22Rv1 (cell line): ENCODE measurements around the gene AGPAT4.
"Not testable (repeated sequence)": the region's sequence is repeated elsewhere in the genome, so short reads cannot be mapped to it uniquely, and the experiment has no call there.

Experiments used
- H3K27ac ChIP-seq: fragments of 450-650 bp; 2 replicates; pipeline ENCODE4 v1.5.1; 2017
- ZFX ChIP-seq: fragments of 450-650 bp; IDR thresholded peaks from 2 replicates; pipeline ENCODE4 v1.6.1; 2017; ENCODE audit warnings: antibody characterized with exemption, borderline replicate concordance
- TF ChIP-seq, protein P1 (sequence below): fragments of 450-650 bp; IDR thresholded peaks from 2 replicates; pipeline ENCODE4 v1.5.1; 2017; ENCODE audit warnings: mild to moderate bottlenecking

AGPAT4 gene

DNA sequence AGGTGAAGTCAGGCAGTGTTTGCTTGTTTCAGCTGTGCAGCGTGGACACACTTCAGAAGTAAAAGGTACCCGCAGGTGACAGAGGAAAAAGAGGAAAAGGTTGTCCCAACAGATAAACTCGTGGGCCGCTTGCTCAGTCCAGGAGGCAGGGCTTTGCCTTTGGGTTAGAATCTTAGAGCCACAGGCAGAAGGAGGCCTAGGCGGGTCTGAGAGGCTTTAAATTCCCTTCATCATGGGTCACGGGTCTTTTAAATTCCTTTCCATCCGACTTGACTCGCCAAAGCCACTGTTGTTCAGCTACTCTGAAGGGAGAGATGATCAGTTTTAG is 48.2 kb downstream of the AGPAT4 start:
- no peak overlapping the region for H3K27ac ChIP-seq
- TF ChIP-seq ZFX: no peak
- TF ChIP-seq, protein P1, sequence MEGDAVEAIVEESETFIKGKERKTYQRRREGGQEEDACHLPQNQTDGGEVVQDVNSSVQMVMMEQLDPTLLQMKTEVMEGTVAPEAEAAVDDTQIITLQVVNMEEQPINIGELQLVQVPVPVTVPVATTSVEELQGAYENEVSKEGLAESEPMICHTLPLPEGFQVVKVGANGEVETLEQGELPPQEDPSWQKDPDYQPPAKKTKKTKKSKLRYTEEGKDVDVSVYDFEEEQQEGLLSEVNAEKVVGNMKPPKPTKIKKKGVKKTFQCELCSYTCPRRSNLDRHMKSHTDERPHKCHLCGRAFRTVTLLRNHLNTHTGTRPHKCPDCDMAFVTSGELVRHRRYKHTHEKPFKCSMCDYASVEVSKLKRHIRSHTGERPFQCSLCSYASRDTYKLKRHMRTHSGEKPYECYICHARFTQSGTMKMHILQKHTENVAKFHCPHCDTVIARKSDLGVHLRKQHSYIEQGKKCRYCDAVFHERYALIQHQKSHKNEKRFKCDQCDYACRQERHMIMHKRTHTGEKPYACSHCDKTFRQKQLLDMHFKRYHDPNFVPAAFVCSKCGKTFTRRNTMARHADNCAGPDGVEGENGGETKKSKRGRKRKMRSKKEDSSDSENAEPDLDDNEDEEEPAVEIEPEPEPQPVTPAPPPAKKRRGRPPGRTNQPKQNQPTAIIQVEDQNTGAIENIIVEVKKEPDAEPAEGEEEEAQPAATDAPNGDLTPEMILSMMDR: no peak

DNA sequence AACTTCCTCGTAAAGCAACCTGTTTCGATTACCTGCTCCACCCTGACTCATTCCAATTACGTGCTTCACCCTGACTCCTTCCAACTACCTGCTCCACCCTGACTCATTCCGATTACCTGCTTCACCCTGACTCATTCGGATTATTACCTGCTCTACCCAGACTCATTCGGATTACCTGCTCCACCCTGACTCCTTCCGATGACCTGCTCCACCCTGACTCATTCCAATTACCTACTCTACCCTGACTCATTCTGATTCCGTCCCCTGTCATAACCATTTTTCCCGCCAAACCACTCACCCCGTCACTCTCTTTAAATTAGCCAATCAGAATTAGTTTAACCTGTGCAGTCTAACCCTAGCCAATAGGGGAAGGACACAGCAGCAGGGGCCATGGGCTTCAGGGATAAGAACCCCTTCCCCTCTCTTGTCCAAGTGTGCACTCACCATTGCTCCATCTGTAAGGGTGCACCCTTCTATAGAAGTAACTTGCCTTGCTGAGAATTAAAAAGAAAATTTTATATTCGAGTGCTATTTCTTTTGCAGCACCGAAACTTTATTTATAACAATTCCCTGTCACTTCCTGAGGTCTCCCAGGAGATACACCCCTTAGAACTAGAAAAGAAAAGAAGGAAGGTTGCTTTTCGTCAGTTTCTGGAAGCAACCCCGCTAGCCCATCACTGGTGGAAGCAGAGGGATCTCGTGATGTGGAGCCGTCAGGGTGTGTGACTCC is 48.7 kb downstream of the AGPAT4 start:
- H3K27ac ChIP-seq: not testable (repeated sequence)

- no peak overlapping the region for H3K27ac ChIP-seq
- no peak for TF ChIP-seq ZFX
- TF ChIP-seq, protein P1: no peak
Observed at GRCh38 chr6:161223646-161224045, 50.2 kb downstream of the AGPAT4 start.

- TF ChIP-seq, protein P1: no peak
- TF ChIP-seq ZFX: no peak
- H3K27ac ChIP-seq: no peak overlapping the region
Observed at GRCh38 chr6:161222706-161223234, 51.1 kb downstream of the AGPAT4 start.

DNA sequence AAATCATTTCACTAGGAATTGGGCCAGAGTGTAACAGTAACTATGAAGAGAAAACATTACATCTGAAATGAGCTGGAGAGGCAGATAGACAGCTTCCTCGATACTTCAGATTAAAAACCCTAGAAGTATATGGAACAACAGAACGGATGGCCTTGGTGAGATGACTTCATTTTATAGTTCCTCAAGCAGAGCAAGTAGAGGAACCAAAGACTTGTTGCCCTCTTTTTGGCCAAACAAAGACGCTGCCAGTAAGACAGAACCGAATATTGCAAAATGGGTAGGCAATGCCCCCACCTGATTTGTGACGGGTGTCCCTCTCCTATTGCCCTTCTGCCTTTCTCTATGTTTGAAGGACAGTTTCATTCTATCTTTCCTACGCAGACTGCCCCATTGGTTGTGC is 53.5 kb downstream of the AGPAT4 start:
- TF ChIP-seq, protein P1: no peak
- no peak for TF ChIP-seq ZFX
- no peak overlapping the region for H3K27ac ChIP-seq

DNA sequence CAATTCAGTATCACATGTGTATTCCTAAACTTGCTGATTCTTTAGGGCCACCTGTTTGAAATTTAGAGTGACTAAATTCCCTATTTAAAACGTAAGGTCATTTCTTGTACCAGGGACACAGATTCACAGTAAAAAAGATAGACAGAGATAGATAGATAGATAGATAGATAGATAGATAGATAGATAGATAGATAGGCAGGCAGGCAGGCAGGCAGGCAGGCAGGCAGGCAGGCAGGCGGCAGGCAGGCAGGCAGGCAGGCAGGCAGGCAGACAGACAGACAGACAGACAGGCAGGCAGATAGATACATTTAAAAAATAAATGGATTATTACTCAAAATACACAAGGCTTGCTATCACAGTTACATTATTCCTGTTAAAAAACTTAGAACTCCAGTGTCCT is 54.2 kb downstream of the AGPAT4 start:
- no peak overlapping the region for H3K27ac ChIP-seq
- TF ChIP-seq, protein P1: no peak
- no peak for TF ChIP-seq ZFX

DNA sequence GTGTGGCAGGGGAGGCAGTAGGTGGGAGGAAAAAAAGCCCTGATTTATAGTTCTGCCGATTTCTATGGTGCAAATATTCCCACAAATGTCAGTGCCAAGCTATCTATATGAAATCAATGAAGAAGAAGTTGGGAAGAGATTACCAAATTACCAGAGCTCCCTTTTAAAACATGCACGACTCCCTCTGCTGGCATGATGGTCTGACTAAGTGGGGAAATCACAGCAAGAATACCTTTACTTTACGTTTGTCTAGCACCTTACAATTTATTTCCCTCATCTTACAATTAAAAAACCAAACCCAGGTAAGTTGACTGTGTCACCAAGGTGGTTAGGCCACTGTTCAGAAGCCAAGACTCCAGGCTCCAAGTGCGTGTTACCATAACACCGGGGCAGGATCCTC is 55.6 kb downstream of the AGPAT4 start:
- TF ChIP-seq, protein P1: no peak
- TF ChIP-seq ZFX: no peak
- no peak overlapping the region for H3K27ac ChIP-seq

GRCh38 chr6:161217628-161218027 is 56.2 kb downstream of the AGPAT4 start:
- TF ChIP-seq, protein P1: no peak
- no peak for TF ChIP-seq ZFX
- H3K27ac ChIP-seq: no peak overlapping the region
